ENCODE data around the gene RAB40C.
A peak's percentile ranks its signal among the peaks of the same experiment; 100 is the strongest.

The RAB40C gene

DNA sequence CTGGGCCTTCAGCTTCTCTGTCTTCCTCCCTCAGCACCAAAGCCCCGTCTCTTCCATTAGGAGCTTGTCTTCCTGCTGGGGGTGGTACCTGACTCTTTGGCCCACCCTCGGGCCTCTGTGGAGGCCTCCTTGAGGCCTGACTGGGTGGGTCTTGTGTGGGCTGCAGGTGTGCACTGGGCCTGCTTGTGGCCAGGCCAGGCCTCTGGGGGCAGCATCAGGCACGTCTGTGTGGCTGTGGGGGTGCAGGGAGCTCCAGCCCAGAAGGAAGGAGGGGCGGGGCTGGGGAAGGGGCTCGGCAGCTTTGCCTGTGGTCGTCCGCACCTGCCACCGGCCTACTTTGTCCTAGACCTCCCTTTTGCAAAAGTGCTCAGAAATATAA, 13.1 kb upstream of the RAB40C start:
- no peaks in the 10 kb centered on the region for H3K9me3 ChIP-seq (replicated peaks in 1 of 11)
- H3K4me3 ChIP-seq = peak overlapping the region in 2 of 10 experiments; percentile 2 to 3; a peak in 2 of 20 replicates
- H3K27ac ChIP-seq = peak overlapping the region in 3 of 11 experiments; percentile 46 to 53 (median 52); a peak in 5 of 22 replicates
- peak overlapping the region; percentile 47 to 90 (median 66) for H3K4me2 ChIP-seq
- peaks cover 0 to 71% (median 49%) of the 10 kb centered on the region in 11 experiments; a peak in 18 of 22 replicates for H4K20me1 ChIP-seq
- no peaks in the 10 kb centered on the region for H3K27me3 ChIP-seq
- peak overlapping the region in 10 of 11 experiments; percentile 37 to 75 (median 56); a peak in 14 of 22 replicates for H3K9ac ChIP-seq
- peaks cover 19 to 67% (median 48%) of the 10 kb centered on the region in 10 experiments for H3K4me1 ChIP-seq
- H3K36me3 ChIP-seq = peaks cover 12 to 60% (median 28%) of the 10 kb centered on the region in 11 experiments
- no peak for TF ChIP-seq Cebpa-rat (IDR thresholded peaks at IDR 0.05)

DNA sequence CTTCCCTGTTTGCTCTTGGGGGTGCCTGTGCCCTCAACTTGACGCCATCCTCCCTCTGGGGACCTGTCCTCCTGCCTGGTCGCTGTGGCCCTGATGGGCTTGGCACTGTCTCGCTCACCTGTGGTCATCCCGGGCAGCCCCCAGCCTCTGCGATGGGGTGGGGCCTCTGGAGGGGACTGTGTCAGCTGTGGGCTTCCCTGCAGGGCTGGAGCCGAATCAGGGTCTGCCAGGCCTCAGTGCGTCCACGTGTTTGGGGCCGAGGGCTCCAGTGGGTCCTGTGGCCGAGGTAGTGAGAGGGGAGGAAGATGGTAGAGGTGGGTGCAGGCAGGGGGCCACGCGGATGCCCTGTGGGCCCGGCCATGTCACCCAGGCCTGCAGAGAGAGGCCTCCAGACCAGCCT, 12.1 kb upstream of the RAB40C start:
- H3K4me3 ChIP-seq = no peak overlapping the region
- H4K20me1 ChIP-seq = peaks cover 0 to 65% (median 40%) of the 10 kb centered on the region in 11 experiments; a peak in 17 of 22 replicates
- no peaks in the 10 kb centered on the region for H3K9me3 ChIP-seq (replicated peaks in 1 of 11)
- peaks cover 9 to 50% (median 25%) of the 10 kb centered on the region in 11 experiments; a peak in 21 of 22 replicates for H3K36me3 ChIP-seq
- peak overlapping the region in 1 of 11 experiments; percentile 9; a peak in 1 of 22 replicates for H3K27ac ChIP-seq
- peaks cover 19 to 62% (median 53%) of the 10 kb centered on the region in 10 experiments for H3K4me1 ChIP-seq
- peak overlapping the region in 8 of 11 experiments; percentile 26 to 89 (median 52); a peak in 11 of 22 replicates for H3K4me2 ChIP-seq
- no peaks in the 10 kb centered on the region for H3K27me3 ChIP-seq
- no peak for TF ChIP-seq Cebpa-rat (IDR thresholded peaks at IDR 0.05)
- H3K9ac ChIP-seq = peak overlapping the region in 4 of 11 experiments; percentile 3 to 56 (median 47); a peak in 9 of 22 replicates

DNA sequence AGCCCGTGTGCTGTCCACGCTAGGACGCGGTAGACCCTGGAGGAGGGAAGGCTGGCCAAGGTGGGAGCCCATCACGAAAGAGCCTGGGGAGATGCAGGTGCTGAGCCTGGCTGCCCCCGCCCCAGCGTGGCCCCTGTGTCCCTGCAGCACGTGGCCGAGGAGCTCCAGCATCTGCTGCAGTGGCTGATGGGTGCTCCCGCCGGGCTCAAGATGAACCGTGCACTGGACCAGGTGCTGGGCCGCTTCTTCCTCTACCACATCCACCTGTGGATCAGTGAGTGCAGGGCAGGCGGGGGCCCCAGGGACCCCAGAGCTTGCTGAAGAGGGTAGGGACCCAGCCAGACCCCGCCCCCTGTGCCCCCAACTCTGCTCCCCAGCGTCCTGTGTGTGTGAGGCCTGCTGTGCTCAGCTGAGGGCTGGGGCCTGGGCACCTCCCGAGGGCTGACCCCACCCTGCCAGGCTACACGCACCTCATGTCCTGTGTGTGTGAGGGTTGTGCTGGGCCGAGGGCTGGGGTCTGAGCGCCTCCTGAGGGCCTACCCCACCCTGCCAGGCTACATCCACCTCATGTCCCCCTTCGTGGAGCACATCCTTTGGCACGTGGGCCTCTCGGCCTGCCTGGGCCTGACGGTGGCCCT, 11.5 kb upstream of the RAB40C start:
- Histone ChIP-seq H3K4me2 (peak overlapping the region in 9 of 11 experiments; percentile 26 to 89 (median 48); a peak in 13 of 22 replicates), H3K9ac (peak overlapping the region in 5 of 11 experiments; percentile 3 to 56 (median 45); a peak in 7 of 22 replicates), H3K9me3 (replicated peaks in 1 of 11) (no peaks in the 10 kb centered on the region), H3K27ac (no peak overlapping the region), H3K4me3 (no peak overlapping the region), H3K36me3 (peaks cover 9 to 44% (median 25%) of the 10 kb centered on the region in 11 experiments; a peak in 21 of 22 replicates), H4K20me1 (peaks cover 0 to 65% (median 35%) of the 10 kb centered on the region in 11 experiments; a peak in 17 of 22 replicates), H3K4me1 (peaks cover 22 to 63% (median 57%) of the 10 kb centered on the region in 10 experiments), H3K27me3 (no peaks in the 10 kb centered on the region)
- no peak for TF ChIP-seq Cebpa-rat (IDR thresholded peaks at IDR 0.05)

GRCh38 chr16:578870-579405, 10.9 kb upstream of the RAB40C start:
- Histone ChIP-seq H4K20me1 (peaks cover 0 to 65% (median 37%) of the 10 kb centered on the region in 11 experiments; a peak in 16 of 22 replicates), H3K4me1 (peaks cover 28 to 69% (median 62%) of the 10 kb centered on the region in 10 experiments), H3K4me3 (no peak overlapping the region; a peak in 1 of 20 replicates), H3K27me3 (no peaks in the 10 kb centered on the region), H3K4me2 (peak overlapping the region in 10 of 11 experiments; percentile 37 to 89 (median 58); a peak in 17 of 22 replicates), H3K27ac (no peak overlapping the region), H3K36me3 (peaks cover 9 to 39% (median 22%) of the 10 kb centered on the region in 11 experiments; a peak in 21 of 22 replicates), H3K9me3 (replicated peaks in 1 of 11) (no peaks in the 10 kb centered on the region), H3K9ac (peak overlapping the region in 4 of 11 experiments; percentile 39 to 56 (median 47); a peak in 3 of 22 replicates)
- TF ChIP-seq Cebpa-rat (IDR thresholded peaks at IDR 0.05) = no peak

- Histone ChIP-seq H3K9ac (peak overlapping the region in 5 of 11 experiments; percentile 7 to 50 (median 24); a peak in 5 of 22 replicates), H3K27me3 (no peaks in the 10 kb centered on the region), H3K27ac (no peak overlapping the region), H3K4me1 (peaks cover 28 to 66% (median 59%) of the 10 kb centered on the region in 10 experiments), H3K9me3 (replicated peaks in 1 of 11) (no peaks in the 10 kb centered on the region), H3K36me3 (peaks cover 0 to 24% (median 8%) of the 10 kb centered on the region in 11 experiments; a peak in 16 of 22 replicates), H4K20me1 (peaks cover 0 to 58% (median 26%) of the 10 kb centered on the region in 11 experiments; a peak in 16 of 22 replicates), H3K4me3 (no peak overlapping the region), H3K4me2 (peak overlapping the region in 3 of 11 experiments; percentile 18 to 27 (median 26); a peak in 3 of 22 replicates)
- no peak for TF ChIP-seq Cebpa-rat (IDR thresholded peaks at IDR 0.05)
These were observed 9.5 kb upstream of the RAB40C start for GRCh38 chr16:580141-580945.

DNA sequence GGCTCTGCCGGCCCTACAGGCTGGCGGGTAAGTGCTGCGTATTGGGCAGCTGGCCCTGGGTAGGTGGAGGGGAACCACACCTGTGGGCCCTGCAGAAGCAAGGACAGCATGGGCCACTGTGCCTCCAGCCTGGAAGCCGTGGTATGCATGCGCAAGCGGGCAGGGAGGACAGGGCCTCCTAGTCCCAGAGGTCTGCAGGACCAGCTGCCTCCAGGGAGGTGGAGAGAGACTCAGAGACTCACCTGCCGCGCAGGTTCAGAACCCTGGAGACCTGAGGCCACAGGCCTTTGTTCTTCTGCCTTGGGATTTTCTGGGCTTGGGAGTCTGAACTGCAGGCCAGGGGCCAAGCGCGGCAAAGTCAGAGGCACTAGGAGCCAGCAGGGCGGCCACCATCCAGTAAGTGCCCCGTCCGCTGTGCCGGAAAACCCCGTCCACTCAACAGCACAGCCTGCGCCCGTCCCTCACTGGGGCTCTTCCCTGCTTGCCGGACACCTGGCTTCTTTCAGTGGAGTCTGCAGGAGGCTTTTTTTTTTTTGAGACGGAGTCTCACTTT, 8.8 kb upstream of the RAB40C start:
- Histone ChIP-seq H3K4me3 (no peak overlapping the region), H3K4me1 (peaks cover 21 to 63% (median 52%) of the 10 kb centered on the region in 10 experiments), H3K27ac (no peak overlapping the region), H3K27me3 (no peaks in the 10 kb centered on the region), H3K4me2 (no peak overlapping the region), H3K36me3 (peaks cover 0 to 18% (median 1%) of the 10 kb centered on the region in 11 experiments; a peak in 9 of 22 replicates), H3K9me3 (replicated peaks in 1 of 11) (no peaks in the 10 kb centered on the region), H3K9ac (no peak overlapping the region; a peak in 1 of 22 replicates), H4K20me1 (peaks cover 0 to 58% (median 19%) of the 10 kb centered on the region in 11 experiments; a peak in 15 of 22 replicates)
- no peak for TF ChIP-seq Cebpa-rat (IDR thresholded peaks at IDR 0.05)

DNA sequence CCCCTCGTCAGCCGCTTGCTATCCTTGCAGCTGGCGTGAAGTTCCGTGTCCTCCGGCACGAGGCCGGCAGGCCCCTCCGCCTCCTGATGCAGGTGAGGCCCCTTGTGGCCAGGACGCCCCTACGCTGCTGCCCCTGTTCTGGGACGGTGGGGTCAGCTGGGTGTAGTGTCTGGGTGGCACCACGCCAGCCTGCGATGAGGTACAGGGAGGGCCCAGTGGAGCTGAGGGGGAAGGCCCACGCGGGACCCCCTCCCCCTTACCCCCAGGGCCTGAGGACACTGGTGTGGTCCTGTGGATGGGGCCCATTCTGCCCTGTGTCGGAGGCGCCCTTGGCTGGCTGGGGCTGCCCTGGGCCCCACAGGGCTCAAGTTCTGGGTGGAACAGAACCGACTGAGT, 7.7 kb upstream of the RAB40C start:
- no peak overlapping the region; a peak in 2 of 22 replicates for H3K9ac ChIP-seq
- peak overlapping the region in 1 of 11 experiments; percentile 88; a peak in 1 of 22 replicates for H3K4me2 ChIP-seq
- peaks cover 0 to 14% (median 0%) of the 10 kb centered on the region in 11 experiments; a peak in 2 of 22 replicates for H3K36me3 ChIP-seq
- no peak for TF ChIP-seq Cebpa-rat (IDR thresholded peaks at IDR 0.05)
- no peaks in the 10 kb centered on the region for H3K9me3 ChIP-seq (replicated peaks in 1 of 11)
- no peaks in the 10 kb centered on the region for H3K27me3 ChIP-seq
- peaks cover 0 to 59% (median 23%) of the 10 kb centered on the region in 11 experiments; a peak in 13 of 22 replicates for H4K20me1 ChIP-seq
- no peak overlapping the region for H3K27ac ChIP-seq
- H3K4me1 ChIP-seq = peaks cover 23 to 63% (median 54%) of the 10 kb centered on the region in 10 experiments
- no peak overlapping the region for H3K4me3 ChIP-seq
